K562 (cell line): Measurements from ENCODE around the gene RRP9. TPM values are rescaled to one million over a fixed set of nuclear protein-coding genes. Genes with fewer than 3 reads are reported as not detected.

Experiments
- BHLHE40 ChIP-seq: IDR thresholded peaks from 2 replicates; pipeline ENCODE4 v1.6.1; 2011; ENCODE audit warnings: low read length, improper control_type of control experiment
- BRD4 ChIP-seq: fragments of 200-600 bp; sonication (generic); IDR thresholded peaks from 2 replicates; pipeline ENCODE4 v1.6.1; 2017; ENCODE audit warnings: inconsistent platforms
- ETV1 ChIP-seq: fragments of 450-650 bp; conservative IDR thresholded peaks from 2 replicates; pipeline ENCODE4 v1.6.1; 2016; ENCODE audit warnings: missing genetic modification characterization, control low read depth, low read depth, missing compliant biosample characterization
- HNRNPLL ChIP-seq: fragments of 200-400 bp; formaldehyde crosslinking; IDR thresholded peaks from 2 replicates; pipeline ENCODE4 v1.6.1; 2017; ENCODE audit warnings: low read length, low read depth, mild to moderate bottlenecking; ENCODE audit not compliant: poor library complexity, severe bottlenecking
- KDM2B ChIP-seq: fragments of 250-450 bp; sonication (Bioruptor Pico); IDR thresholded peaks from 2 replicates; pipeline ENCODE4 v1.8.0; 2021; ENCODE audit warnings: mild to moderate bottlenecking, moderate library complexity
- NEUROD1 ChIP-seq: fragments of 150-350 bp; IDR thresholded peaks from 2 replicates; pipeline ENCODE4 v1.6.1; 2014; ENCODE audit warnings: borderline replicate concordance, low read length, low read depth; ENCODE audit not compliant: partially characterized antibody
- NR3C1 ChIP-seq: sonication (generic); formaldehyde crosslinking; IDR thresholded peaks from 2 replicates; pipeline ENCODE4 v1.8.1; 2022; ENCODE audit warnings: missing genetic modification reagents
- PKNOX1 ChIP-seq: fragments of 450-650 bp; IDR thresholded peaks from 2 replicates; pipeline ENCODE4 v1.6.1; 2016
- PTBP1 ChIP-seq: fragments of 200-400 bp; formaldehyde crosslinking; IDR thresholded peaks from 2 replicates; pipeline ENCODE4 v1.6.1; 2017; ENCODE audit warnings: low read depth, low read length
- TARDBP ChIP-seq: fragments of 450-650 bp; IDR thresholded peaks from 2 replicates; pipeline ENCODE4 v1.6.1; 2016
- TCFL5 ChIP-seq: fragments of 250-450 bp; sonication (Bioruptor Pico); conservative IDR thresholded peaks from 2 replicates; pipeline ENCODE4 v1.6.1; 2021; ENCODE audit warnings: mild to moderate bottlenecking, moderate library complexity, matching md5 sums
- TRIM28 ChIP-seq: fragments of 450-650 bp; IDR thresholded peaks from 2 replicates; pipeline ENCODE4 v1.6.1; 2017
- USF1 ChIP-seq: sonication (generic); formaldehyde crosslinking; IDR thresholded peaks from 2 replicates; pipeline ENCODE4 v1.9.0; 2022; ENCODE audit warnings: mild to moderate bottlenecking, missing genetic modification reagents
- ZBTB11 ChIP-seq, 3 experiments: fragments of 200-800 bp in 1 of 3; fragments of 250-450 bp in 1 of 3; fragments of 450-650 bp in 1 of 3; sonication (Bioruptor Pico) in 1 of 3; sonication (Bioruptor generic) in 1 of 3; formaldehyde crosslinking in 1 of 3; IDR thresholded peaks; 2 replicates each; pipeline versions ENCODE4 v1.6.1 to v1.8.0; 2016 to 2022; ENCODE audit warnings: mild to moderate bottlenecking in 2 of 3, missing genetic modification characterization in 2 of 3, missing compliant biosample characterization in 1 of 3, moderate library complexity in 1 of 3
- ZFPM2 ChIP-seq: fragments of 250-450 bp; sonication (Bioruptor Pico); IDR thresholded peaks from 2 replicates; pipeline ENCODE4 v1.5.1; 2022; ENCODE audit warnings: mild to moderate bottlenecking
- ZNF609 ChIP-seq: sonication (generic); formaldehyde crosslinking; IDR thresholded peaks from 2 replicates; pipeline ENCODE4 v1.8.1; 2023; ENCODE audit warnings: missing genetic modification reagents, mild to moderate bottlenecking, borderline replicate concordance
- ZNF76 ChIP-seq: fragments of 250-450 bp; sonication (Bioruptor Pico); IDR thresholded peaks from 2 replicates; pipeline ENCODE4 v1.4.0; 2020; ENCODE audit warnings: mild to moderate bottlenecking, moderate library complexity, borderline replicate concordance
- ZSCAN29 ChIP-seq: fragments of 450-650 bp; IDR thresholded peaks from 2 replicates; pipeline ENCODE4 v1.6.1; 2017
- polyA plus RNA-seq, 8 experiments: library from polyadenylated mRNA; depleted of rRNA in 4 of 8; stranded (reverse) in 5 of 8; unstranded in 3 of 8; fragments of >200 nt; fragmentation: Nextera tagmentation in 2 of 8; fragmentation: Illumina TruSeq in 1 of 8; extraction: Ambion mirVana in 2 of 8; extraction: Trizol in 1 of 8; gene quantifications; 2 replicates each; pipeline versions ENCODE4 v1.2.1 to v1.2.3, GENCODE V29; 2011 to 2014; ENCODE audit warnings: inconsistent platforms in 1 of 8, missing spikeins in 1 of 8
- total RNA-seq, 7 experiments: library from RNA; depleted of rRNA in 6 of 7; stranded (reverse); fragments of >200 nt in 6 of 7; fragmentation: Illumina TruSeq in 2 of 7; extraction: Trizol in 2 of 7; gene quantifications; 2 replicates each; pipeline versions ENCODE4 v1.2.1 to v1.2.3, GENCODE V29; 2011 to 2021; ENCODE audit warnings: low replicate concordance in 1 of 7

The RRP9 gene
- total and polyA plus RNA-seq, 9 of the 15 experiments (the other 6 are each of a cell fraction or from before 2014, with no cell fraction given) = 5.2 to 67.0 (median 45.9) TPM

GRCh38 chr3:51982838-51983577 lies 41.3 kb upstream of the RRP9 start, which contains the start of gene ACY1 (continued):
- TF ChIP-seq ZNF609 (CRISPR knock-in tag) = 0 out of 2 replicates have a peak, but pooled peaks have one; percentile 49
- TF ChIP-seq ZFPM2 = no peak
- no peak for TF ChIP-seq BRD4
- TF ChIP-seq USF1 (CRISPR knock-in tag) = peak; percentile 92
- TF ChIP-seq TARDBP = peak; percentile 41; the same call in 1 of the 2 replicates
- no peak for TF ChIP-seq ZNF76
- TF ChIP-seq KDM2B (CRISPR knock-in tag) = no peak
- no peak for TF ChIP-seq NR3C1 (CRISPR knock-in tag)
- no peak for TF ChIP-seq TCFL5 (CRISPR knock-in tag)
- no peak for TF ChIP-seq PTBP1
- TF ChIP-seq NEUROD1 = no peak
- peak; percentile 73 for TF ChIP-seq ETV1 (tag)
- peak; percentile 13 for TF ChIP-seq HNRNPLL
- TF ChIP-seq PKNOX1 = peak; percentile 77
- TF ChIP-seq ZSCAN29 = peak; percentile 60; the same call in 1 of the 2 replicates
- TF ChIP-seq ZBTB11 (CRISPR knock-in tag; IDR thresholded peaks at IDR 0.05) = peak in 1 of 3 experiments; percentile 91; a peak in 2 of 6 replicates
- peak; percentile 59; the same call in 1 of the 2 replicates for TF ChIP-seq BHLHE40
- no peak for TF ChIP-seq TRIM28
